ENCODE measurements around the gene PGF. TPM values are rescaled to one million over a fixed set of nuclear protein-coding genes. Genes with fewer than 3 reads are reported as not detected.
A peak's percentile ranks its signal among the peaks of the same experiment; 100 is the strongest.

The PGF gene
- total and polyA plus RNA-seq, 4 experiments from 2014 or later = 0.11 to 0.13 TPM; not detected in 2

- no peak for DNase-seq
- Mint-ChIP-seq H3K4me3 (no peak overlapping the region), H3K4me1 (peaks cover 0 to 1% (median 0%) of the 10 kb centered on the region in 4 donors), H3K27ac (no peak overlapping the region), H3K27me3 (peaks cover 0 to 7% of the 10 kb centered on the region in 2 donors), H3K9me3 (no peaks in the 10 kb centered on the region), H3K36me3 (no peaks in the 10 kb centered on the region)
- Histone ChIP-seq H3K9me3 (ENCODE audit: control insufficient read depth in 1 of 2, low read length in 2 of 2) (no peaks in the 10 kb centered on the region), H3K36me3 (ENCODE audit: insufficient read depth, low read length) (no peaks in the 10 kb centered on the region), H3K4me1 (ENCODE audit: insufficient read depth, low read length) (no peaks in the 10 kb centered on the region), H3K27ac (ENCODE audit: low read depth, low read length) (no peak overlapping the region), H3K4me3 (ENCODE audit: low read length in 2 of 2) (no peak overlapping the region), H3K27me3 (ENCODE audit: insufficient read depth, low read length) (no peaks in the 10 kb centered on the region)
- intact Hi-C loops (cut with micrococcal nuclease) = no loop called here
- ChIA-PET POLR2A (ENCODE audit: partially characterized antibody) (no interaction called here), CTCF (ENCODE audit: partially characterized antibody) (interaction anchor here (1.0 to 1.5 kb wide), 2 partner anchors 18 to 127 kb away, joined by 3 to 5 read pairs; no protein-coding TSS in a partner anchor)
Observed at GRCh38 chr14:74962046-74962445, 6.6 kb upstream of the PGF start.

- no peaks in the 10 kb centered on the region for H3K9me3 ChIP-seq (ENCODE audit: control insufficient read depth in 1 of 2, low read length in 2 of 2)
- Mint-ChIP-seq H3K27ac (peak overlapping the region in 1 of 7 donors; percentile 74), H3K27me3 (peaks cover 2 to 7% of the 10 kb centered on the region in 2 donors), H3K36me3 (no peaks in the 10 kb centered on the region), H3K4me3 (no peak overlapping the region), H3K4me1 (peaks cover 0 to 2% (median 0%) of the 10 kb centered on the region in 4 donors), H3K9me3 (no peaks in the 10 kb centered on the region)
- DNase-seq = no peak
- ChIA-PET CTCF (ENCODE audit: partially characterized antibody) (interaction anchor here (1.0 to 1.5 kb wide), 3 partner anchors 17 to 127 kb away, joined by 3 to 5 read pairs (median 3); no protein-coding TSS in a partner anchor), POLR2A (ENCODE audit: partially characterized antibody) (no interaction called here)
- no peaks in the 10 kb centered on the region for H3K36me3 ChIP-seq (ENCODE audit: insufficient read depth, low read length)
- H3K27ac ChIP-seq (ENCODE audit: low read depth, low read length) = no peak overlapping the region
- no peaks in the 10 kb centered on the region for H3K4me1 ChIP-seq (ENCODE audit: insufficient read depth, low read length)
- intact Hi-C loops (cut with micrococcal nuclease) = no loop called here
- no peak overlapping the region for H3K4me3 ChIP-seq (ENCODE audit: low read length in 2 of 2)
- H3K27me3 ChIP-seq (ENCODE audit: insufficient read depth, low read length) = no peaks in the 10 kb centered on the region
Observed at GRCh38 chr14:74961238-74961911, 6.0 kb upstream of the PGF start.

- Mint-ChIP-seq H3K4me1 (peaks cover 0 to 2% (median 0%) of the 10 kb centered on the region in 4 donors), H3K9me3 (no peaks in the 10 kb centered on the region), H3K27me3 (peaks cover 2 to 7% of the 10 kb centered on the region in 2 donors), H3K36me3 (no peaks in the 10 kb centered on the region), H3K4me3 (no peak overlapping the region), H3K27ac (no peak overlapping the region)
- DNase-seq = no peak
- Histone ChIP-seq H3K27me3 (ENCODE audit: insufficient read depth, low read length) (no peaks in the 10 kb centered on the region), H3K4me1 (ENCODE audit: insufficient read depth, low read length) (no peaks in the 10 kb centered on the region), H3K27ac (ENCODE audit: low read depth, low read length) (no peak overlapping the region), H3K4me3 (ENCODE audit: low read length in 2 of 2) (no peak overlapping the region), H3K9me3 (ENCODE audit: control insufficient read depth in 1 of 2, low read length in 2 of 2) (no peaks in the 10 kb centered on the region), H3K36me3 (ENCODE audit: insufficient read depth, low read length) (no peaks in the 10 kb centered on the region)
- intact Hi-C loops (cut with micrococcal nuclease) = no loop called here
- ChIA-PET CTCF (ENCODE audit: partially characterized antibody) (interaction anchor here (1.0 to 1.7 kb wide), 3 partner anchors 16 to 128 kb away, joined by 3 to 5 read pairs (median 5); no protein-coding TSS in a partner anchor), POLR2A (ENCODE audit: partially characterized antibody) (no interaction called here)
Observed at GRCh38 chr14:74960736-74961135, 5.3 kb upstream of the PGF start.

- Histone ChIP-seq H3K27ac (ENCODE audit: low read depth, low read length) (no peak overlapping the region), H3K36me3 (ENCODE audit: insufficient read depth, low read length) (no peaks in the 10 kb centered on the region), H3K4me1 (ENCODE audit: insufficient read depth, low read length) (peaks cover 6% of the 10 kb centered on the region), H3K9me3 (ENCODE audit: control insufficient read depth in 1 of 2, low read length in 2 of 2) (no peaks in the 10 kb centered on the region), H3K27me3 (ENCODE audit: insufficient read depth, low read length) (no peaks in the 10 kb centered on the region), H3K4me3 (ENCODE audit: low read length in 2 of 2) (no peak overlapping the region)
- peaks cover 0 to 2% (median 0%) of the 10 kb centered on the region in 4 donors for H3K4me1 Mint-ChIP-seq
- no peaks in the 10 kb centered on the region for H3K36me3 Mint-ChIP-seq
- ChIA-PET CTCF (ENCODE audit: partially characterized antibody) (interaction anchor here (1.7 kb wide), 1 partner anchor 129 kb away, joined by 5 read pairs; no protein-coding TSS in a partner anchor), POLR2A (ENCODE audit: partially characterized antibody) (no interaction called here)
- no peaks in the 10 kb centered on the region for H3K9me3 Mint-ChIP-seq
- no peak overlapping the region for H3K4me3 Mint-ChIP-seq
- intact Hi-C loops (cut with micrococcal nuclease) = no loop called here
- no peak overlapping the region for H3K27ac Mint-ChIP-seq
- peaks cover 2 to 7% of the 10 kb centered on the region in 2 donors for H3K27me3 Mint-ChIP-seq
- no peak for DNase-seq
Observed at GRCh38 chr14:74959596-74960180, 4.3 kb upstream of the PGF start.

- intact Hi-C loops (cut with micrococcal nuclease) = no loop called here
- no peaks in the 10 kb centered on the region for H3K9me3 ChIP-seq (ENCODE audit: control insufficient read depth in 1 of 2, low read length in 2 of 2)
- ChIA-PET CTCF (ENCODE audit: partially characterized antibody) (interaction anchor here (0.6 kb wide), 1 partner anchor 35 kb away, joined by 3 read pairs; no protein-coding TSS in a partner anchor), POLR2A (ENCODE audit: partially characterized antibody) (no interaction called here)
- Mint-ChIP-seq H3K36me3 (no peaks in the 10 kb centered on the region), H3K4me1 (peaks cover 0 to 2% (median 0%) of the 10 kb centered on the region in 4 donors), H3K4me3 (peak overlapping the region in 6 of 8 donors; percentile 4 to 75 (median 60)), H3K27me3 (peaks cover 0 to 5% of the 10 kb centered on the region in 2 donors), H3K9me3 (no peaks in the 10 kb centered on the region), H3K27ac (no peak overlapping the region)
- peaks cover 6% of the 10 kb centered on the region for H3K4me1 ChIP-seq (ENCODE audit: insufficient read depth, low read length)
- no peak overlapping the region for H3K4me3 ChIP-seq (ENCODE audit: low read length in 2 of 2)
- no peak for DNase-seq
- H3K27me3 ChIP-seq (ENCODE audit: insufficient read depth, low read length) = no peaks in the 10 kb centered on the region
- no peaks in the 10 kb centered on the region for H3K36me3 ChIP-seq (ENCODE audit: insufficient read depth, low read length)
- H3K27ac ChIP-seq (ENCODE audit: low read depth, low read length) = no peak overlapping the region
Observed at GRCh38 chr14:74956280-74957072, 1.1 kb upstream of the PGF start.

- intact Hi-C loops (cut with micrococcal nuclease) = no loop called here
- Mint-ChIP-seq H3K27me3 (peaks cover 0 to 5% of the 10 kb centered on the region in 2 donors), H3K27ac (no peak overlapping the region), H3K9me3 (no peaks in the 10 kb centered on the region), H3K4me3 (peak overlapping the region in 7 of 8 donors; percentile 44 to 69 (median 65)), H3K4me1 (peaks cover 0 to 2% (median 0%) of the 10 kb centered on the region in 4 donors), H3K36me3 (no peaks in the 10 kb centered on the region)
- no peaks in the 10 kb centered on the region for H3K36me3 ChIP-seq (ENCODE audit: insufficient read depth, low read length)
- POLR2A ChIA-PET (ENCODE audit: partially characterized antibody) = interaction anchor here (1.9 kb wide), 1 partner anchor 95 kb away, joined by 4 read pairs; no protein-coding TSS in a partner anchor
- peaks cover 6% of the 10 kb centered on the region for H3K4me1 ChIP-seq (ENCODE audit: insufficient read depth, low read length)
- no peak overlapping the region for H3K27ac ChIP-seq (ENCODE audit: low read depth, low read length)
- H3K4me3 ChIP-seq (ENCODE audit: low read length in 2 of 2) = no peak overlapping the region
- H3K9me3 ChIP-seq (ENCODE audit: control insufficient read depth in 1 of 2, low read length in 2 of 2) = no peaks in the 10 kb centered on the region
- CTCF ChIA-PET (ENCODE audit: partially characterized antibody) = interaction anchor here (0.6 kb wide), 1 partner anchor 35 kb away, joined by 3 read pairs; no protein-coding TSS in a partner anchor
- no peak for DNase-seq
- H3K27me3 ChIP-seq (ENCODE audit: insufficient read depth, low read length) = no peaks in the 10 kb centered on the region
Observed at GRCh38 chr14:74956027-74956279, 556 bp upstream of the PGF start.

GRCh38 chr14:74954947-74955228, 509 bp downstream of the PGF start:
- no peaks in the 10 kb centered on the region for H3K9me3 Mint-ChIP-seq
- Histone ChIP-seq H3K27me3 (ENCODE audit: insufficient read depth, low read length) (no peaks in the 10 kb centered on the region), H3K4me1 (ENCODE audit: insufficient read depth, low read length) (peaks cover 6% of the 10 kb centered on the region), H3K9me3 (ENCODE audit: control insufficient read depth in 1 of 2, low read length in 2 of 2) (no peaks in the 10 kb centered on the region), H3K4me3 (ENCODE audit: low read length in 2 of 2) (peak overlapping the region in 1 of 2 donors; percentile 33), H3K36me3 (ENCODE audit: insufficient read depth, low read length) (no peaks in the 10 kb centered on the region), H3K27ac (ENCODE audit: low read depth, low read length) (no peak overlapping the region)
- H3K36me3 Mint-ChIP-seq = no peaks in the 10 kb centered on the region
- H3K4me1 Mint-ChIP-seq = peaks cover 0 to 2% (median 0%) of the 10 kb centered on the region in 4 donors
- ChIA-PET POLR2A (ENCODE audit: partially characterized antibody) (interaction anchor here (1.9 kb wide), 1 partner anchor 94 kb away, joined by 4 read pairs; no protein-coding TSS in a partner anchor), CTCF (ENCODE audit: partially characterized antibody) (interaction anchor here (0.8 kb wide), 2 partner anchors 8 to 10 kb away, joined by 3 read pairs; no protein-coding TSS in a partner anchor)
- H3K27ac Mint-ChIP-seq = no peak overlapping the region
- no peak for DNase-seq
- peak overlapping the region in 5 of 8 donors; percentile 13 to 69 (median 48) for H3K4me3 Mint-ChIP-seq
- intact Hi-C loops (cut with micrococcal nuclease) = no loop called here
- peaks cover 2 to 5% of the 10 kb centered on the region in 2 donors for H3K27me3 Mint-ChIP-seq
